ENCODE results near the gene OR11A1. TPM values are rescaled to one million over a fixed set of nuclear protein-coding genes. Genes with fewer than 3 reads are reported as not detected.

OR11A1 gene
- total and polyA plus RNA-seq, 2 donors (not counting 3 experiments of a cell fraction or from before 2014, with no cell fraction given), result not detected

DNA sequence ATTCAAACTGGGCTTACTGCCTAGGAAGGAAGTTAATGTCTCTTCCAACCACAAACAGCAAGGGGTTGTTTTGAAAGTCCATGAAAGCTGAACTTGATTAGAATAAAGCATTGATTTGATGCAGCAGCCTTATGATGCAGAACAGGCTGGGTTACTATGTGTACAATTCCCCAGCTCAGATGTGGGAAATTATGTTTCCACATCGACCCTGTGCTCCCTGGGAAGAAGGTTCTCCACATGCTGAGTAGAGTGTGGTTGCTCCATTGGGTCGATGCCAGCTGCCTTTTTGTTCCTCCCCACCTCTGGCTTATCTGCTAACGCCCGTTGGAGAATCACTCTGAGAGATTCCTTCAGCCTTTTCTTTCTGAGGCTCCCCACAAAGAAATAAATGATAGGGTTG lies 29.7 kb upstream of the OR11A1 start:
- FAIRE-seq (no peak), DNase-seq (ENCODE audit: low read depth, low spot score) (no peak)
- no peaks in the 10 kb centered on the region for H4K20me1 ChIP-seq (replicated peaks; ENCODE audit: control insufficient read depth, extremely low read depth, insufficient read depth, low read length)
- no TSS peak for BruUV-seq (replicated peaks)
- ChIA-PET POLR2A (no interaction called here), CTCF (no interaction called here)
- no peaks in the 10 kb centered on the region for H3K9me3 ChIP-seq (replicated peaks; ENCODE audit: control insufficient read depth, insufficient read depth, low read length)
- no peaks in the 10 kb centered on the region for H3K4me1 ChIP-seq (ENCODE audit: control insufficient read depth, extremely low read depth, insufficient read depth, low read length)
- dilution Hi-C loops (cut with MboI; ENCODE audit: extremely low pct_ligation_motif_present, low sequenced_read_pairs) (no loop called here), intact Hi-C loops (cut with micrococcal nuclease) (no loop called here)
- no peak overlapping the region for H3K27ac ChIP-seq (ENCODE audit: insufficient read depth, low read depth, low read length)
- H3K9ac ChIP-seq (replicated peaks; ENCODE audit: extremely low read depth, insufficient read depth, low read length), result no peak overlapping the region
- H3K79me2 ChIP-seq (ENCODE audit: control insufficient read depth, insufficient read depth, low read length), result no peaks in the 10 kb centered on the region
- TF ChIP-seq GATA2 (IDR thresholded peaks at IDR 0.05; ENCODE audit: insufficient read depth, insufficient read length, low read depth, low read length), result no peak
- no peak for TF ChIP-seq JUN (IDR thresholded peaks at IDR 0.05; ENCODE audit: borderline replicate concordance, insufficient read depth, insufficient read length, low read depth)
- TF ChIP-seq EZH2 (IDR thresholded peaks at IDR 0.05; ENCODE audit: borderline replicate concordance, low read depth, low read length, severe bottlenecking), result no peak
- no peak overlapping the region for H2AFZ ChIP-seq (ENCODE audit: low read depth, low read length)
- no peaks in the 10 kb centered on the region for H3K27me3 ChIP-seq (ENCODE audit: control insufficient read depth in 2 of 2, insufficient read depth in 2 of 2, low read length in 2 of 2)
- no peak overlapping the region for H3K4me2 ChIP-seq (ENCODE audit: insufficient read depth, low read length)
- no peaks in the 10 kb centered on the region for H3K36me3 ChIP-seq (ENCODE audit: control insufficient read depth in 2 of 2, extremely low read depth in 1 of 2, insufficient read depth in 2 of 2, low read length in 2 of 2)
- no peaks in the 10 kb centered on the region for H3K9me1 ChIP-seq (replicated peaks; ENCODE audit: control insufficient read depth, extremely low read depth, insufficient read depth, low read length)
- no peak overlapping the region for H3K4me3 ChIP-seq (replicated peaks in 1 of 3; ENCODE audit: insufficient read depth in 1 of 3, low read depth in 1 of 3, low read length in 3 of 3)

DNA sequence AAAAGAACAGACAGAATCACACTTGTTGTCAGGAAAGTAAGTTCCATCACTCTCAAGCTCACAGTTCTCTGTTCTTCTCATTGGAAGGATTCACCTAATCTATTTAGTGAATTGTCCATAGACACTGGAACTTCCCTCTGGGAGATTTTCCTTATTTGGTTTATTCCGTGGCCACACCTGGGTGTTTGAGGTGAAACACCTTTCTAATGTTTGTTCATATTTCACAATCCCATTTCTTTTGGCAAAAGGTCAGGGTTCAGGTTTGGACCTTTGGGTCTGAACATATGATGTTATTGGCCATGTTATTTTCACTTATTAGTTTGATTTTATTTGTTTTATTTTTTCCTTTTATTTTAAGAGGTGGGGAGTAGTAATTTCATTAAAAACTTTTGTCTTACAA lies 26.9 kb upstream of the OR11A1 start:
- CTCF ChIA-PET, result no interaction called here
- Histone ChIP-seq H3K9me1 (replicated peaks; ENCODE audit: control insufficient read depth, extremely low read depth, insufficient read depth, low read length) (no peaks in the 10 kb centered on the region), H2AFZ (ENCODE audit: low read depth, low read length) (no peak overlapping the region), H3K9ac (replicated peaks; ENCODE audit: extremely low read depth, insufficient read depth, low read length) (no peak overlapping the region), H3K9me3 (replicated peaks; ENCODE audit: control insufficient read depth, insufficient read depth, low read length) (no peaks in the 10 kb centered on the region), H3K4me3 (replicated peaks in 1 of 3; ENCODE audit: insufficient read depth in 1 of 3, low read depth in 1 of 3, low read length in 3 of 3) (no peak overlapping the region), H4K20me1 (replicated peaks; ENCODE audit: control insufficient read depth, extremely low read depth, insufficient read depth, low read length) (no peaks in the 10 kb centered on the region), H3K4me2 (ENCODE audit: insufficient read depth, low read length) (no peak overlapping the region), H3K27me3 (ENCODE audit: control insufficient read depth in 2 of 2, insufficient read depth in 2 of 2, low read length in 2 of 2) (no peaks in the 10 kb centered on the region), H3K4me1 (ENCODE audit: control insufficient read depth, extremely low read depth, insufficient read depth, low read length) (no peaks in the 10 kb centered on the region), H3K36me3 (ENCODE audit: control insufficient read depth in 2 of 2, extremely low read depth in 1 of 2, insufficient read depth in 2 of 2, low read length in 2 of 2) (no peaks in the 10 kb centered on the region), H3K27ac (ENCODE audit: insufficient read depth, low read depth, low read length) (no peak overlapping the region), H3K79me2 (ENCODE audit: control insufficient read depth, insufficient read depth, low read length) (no peaks in the 10 kb centered on the region)
- BruUV-seq (replicated peaks), result no TSS peak
- POLR2A ChIA-PET, result no interaction called here
- no peak for FAIRE-seq
- intact Hi-C loops (cut with micrococcal nuclease) (no loop called here), dilution Hi-C loops (cut with MboI; ENCODE audit: extremely low pct_ligation_motif_present, low sequenced_read_pairs) (no loop called here)
- DNase-seq (ENCODE audit: low read depth, low spot score), result no peak
- TF ChIP-seq, protein P1, sequence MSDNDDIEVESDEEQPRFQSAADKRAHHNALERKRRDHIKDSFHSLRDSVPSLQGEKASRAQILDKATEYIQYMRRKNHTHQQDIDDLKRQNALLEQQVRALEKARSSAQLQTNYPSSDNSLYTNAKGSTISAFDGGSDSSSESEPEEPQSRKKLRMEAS (IDR thresholded peaks at IDR 0.05; ENCODE audit: insufficient read depth, insufficient read length), result no peak
- TF ChIP-seq POLR2A (IDR thresholded peaks at IDR 0.05; ENCODE audit: low read depth, low read length) (no peak), FOS (IDR thresholded peaks at IDR 0.05; ENCODE audit: borderline replicate concordance, insufficient read depth, low read length) (no peak), JUN (IDR thresholded peaks at IDR 0.05; ENCODE audit: borderline replicate concordance, insufficient read depth, insufficient read length, low read depth) (no peak), MYC (IDR thresholded peaks at IDR 0.05; ENCODE audit: low read depth, low read length) (no peak), EZH2 (IDR thresholded peaks at IDR 0.05; ENCODE audit: borderline replicate concordance, low read depth, low read length, severe bottlenecking) (no peak), GATA2 (IDR thresholded peaks at IDR 0.05; ENCODE audit: insufficient read depth, insufficient read length, low read depth, low read length) (no peak), POLR2AphosphoS5 (IDR thresholded peaks at IDR 0.05; ENCODE audit: insufficient read depth, low read depth, low read length) (no peak)
- TF ChIP-seq, protein P2, sequence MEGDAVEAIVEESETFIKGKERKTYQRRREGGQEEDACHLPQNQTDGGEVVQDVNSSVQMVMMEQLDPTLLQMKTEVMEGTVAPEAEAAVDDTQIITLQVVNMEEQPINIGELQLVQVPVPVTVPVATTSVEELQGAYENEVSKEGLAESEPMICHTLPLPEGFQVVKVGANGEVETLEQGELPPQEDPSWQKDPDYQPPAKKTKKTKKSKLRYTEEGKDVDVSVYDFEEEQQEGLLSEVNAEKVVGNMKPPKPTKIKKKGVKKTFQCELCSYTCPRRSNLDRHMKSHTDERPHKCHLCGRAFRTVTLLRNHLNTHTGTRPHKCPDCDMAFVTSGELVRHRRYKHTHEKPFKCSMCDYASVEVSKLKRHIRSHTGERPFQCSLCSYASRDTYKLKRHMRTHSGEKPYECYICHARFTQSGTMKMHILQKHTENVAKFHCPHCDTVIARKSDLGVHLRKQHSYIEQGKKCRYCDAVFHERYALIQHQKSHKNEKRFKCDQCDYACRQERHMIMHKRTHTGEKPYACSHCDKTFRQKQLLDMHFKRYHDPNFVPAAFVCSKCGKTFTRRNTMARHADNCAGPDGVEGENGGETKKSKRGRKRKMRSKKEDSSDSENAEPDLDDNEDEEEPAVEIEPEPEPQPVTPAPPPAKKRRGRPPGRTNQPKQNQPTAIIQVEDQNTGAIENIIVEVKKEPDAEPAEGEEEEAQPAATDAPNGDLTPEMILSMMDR (IDR thresholded peaks at IDR 0.05; ENCODE audit: extremely low read depth in 1 of 2, insufficient read depth in 1 of 2, low read depth in 1 of 2, low read length in 2 of 2), result no peak

Data from endothelial cell of umbilical vein (primary cell).